H9 (cell line): ENCODE data around the gene TMOD4. TPM values are rescaled to one million over a fixed set of nuclear protein-coding genes. Genes with fewer than 3 reads are reported as not detected.

Experiments used
- DNase-seq: peaks from one replicate; pipeline ENCODE4 v3.0.0-alpha.2; 2017
- H2AFZ ChIP-seq: one replicate; pipeline ENCODE4 v1.6.1; 2013; ENCODE audit warnings: mild to moderate bottlenecking, low read length, control low read depth, moderate library complexity
- H2AK5ac ChIP-seq: 2 replicates; pipeline ENCODE4 v1.6.1; 2013; ENCODE audit warnings: low read length, control low read depth, mixed read lengths; ENCODE audit not compliant: insufficient read length
- H2BK120ac ChIP-seq: one replicate; pipeline ENCODE4 v1.6.1; 2013; ENCODE audit warnings: low read depth, mild to moderate bottlenecking, low read length, control low read depth, inconsistent platforms; ENCODE audit not compliant: poor library complexity, severe bottlenecking
- H2BK12ac ChIP-seq: 2 replicates; pipeline ENCODE4 v1.6.1; 2013; ENCODE audit warnings: low read length, control low read depth, mixed read lengths, low read depth; ENCODE audit not compliant: insufficient read length
- H2BK15ac ChIP-seq: 2 replicates; pipeline ENCODE4 v1.6.1; 2013; ENCODE audit warnings: low read depth, low read length, control low read depth
- H2BK20ac ChIP-seq: one replicate; pipeline ENCODE4 v1.6.1; 2013; ENCODE audit warnings: low read depth, mild to moderate bottlenecking, low read length, control low read depth, inconsistent platforms; ENCODE audit not compliant: poor library complexity, severe bottlenecking
- H2BK5ac ChIP-seq: 2 replicates; pipeline ENCODE4 v1.6.1; 2013; ENCODE audit warnings: low read length, control low read depth, mixed read lengths; ENCODE audit not compliant: insufficient read length
- H3K14ac ChIP-seq: 2 replicates; pipeline ENCODE4 v1.6.1; 2013; ENCODE audit warnings: low read length, control low read depth; ENCODE audit not compliant: insufficient read depth
- H3K18ac ChIP-seq: 2 replicates; pipeline ENCODE4 v1.6.1; 2013; ENCODE audit warnings: low read depth, mild to moderate bottlenecking, mixed read lengths, low read length, control low read depth; ENCODE audit not compliant: insufficient read length
- H3K23ac ChIP-seq: 2 replicates; pipeline ENCODE4 v1.6.1; 2013; ENCODE audit warnings: low read length, control low read depth, mixed read lengths, low read depth; ENCODE audit not compliant: insufficient read length
- H3K23me2 ChIP-seq: 2 replicates; pipeline ENCODE4 v1.6.1; 2013; ENCODE audit warnings: low read depth, mild to moderate bottlenecking, mixed read lengths, low read length, control low read depth; ENCODE audit not compliant: insufficient read length, poor library complexity, severe bottlenecking
- H3K27ac ChIP-seq: 2 replicates; pipeline ENCODE4 v1.5.1; 2013; ENCODE audit warnings: low read length, control low read depth, mixed read lengths, low read depth; ENCODE audit not compliant: insufficient read length
- H3K27me3 ChIP-seq: 2 replicates; pipeline ENCODE4 v1.6.1; 2013; ENCODE audit warnings: low read length, control low read depth, inconsistent platforms; ENCODE audit not compliant: insufficient read depth
- H3K4ac ChIP-seq: 2 replicates; pipeline ENCODE4 v1.6.1; 2013; ENCODE audit warnings: low read depth, mild to moderate bottlenecking, control low read depth, inconsistent platforms, low read length, moderate library complexity
- H3K4me1 ChIP-seq: 2 replicates; pipeline ENCODE4 v1.6.1; 2013; ENCODE audit warnings: low read length, control low read depth, inconsistent platforms; ENCODE audit not compliant: insufficient read depth
- H3K4me2 ChIP-seq: 2 replicates; pipeline ENCODE4 v1.6.1; 2013; ENCODE audit warnings: low read length, control low read depth, mixed read lengths; ENCODE audit not compliant: insufficient read length, insufficient read depth
- H3K56ac ChIP-seq: 2 replicates; pipeline ENCODE4 v1.6.1; 2013; ENCODE audit warnings: low read depth, mild to moderate bottlenecking, mixed read lengths, low read length, control low read depth; ENCODE audit not compliant: insufficient read length
- H3K79me1 ChIP-seq: 2 replicates; pipeline ENCODE4 v1.6.1; 2013; ENCODE audit warnings: low read depth, mild to moderate bottlenecking, moderate library complexity, low read length, control low read depth, inconsistent platforms; ENCODE audit not compliant: insufficient read depth, poor library complexity, severe bottlenecking
- H3K79me2 ChIP-seq: 2 replicates; pipeline ENCODE4 v1.6.1; 2013; ENCODE audit warnings: low read length, control low read depth, inconsistent platforms; ENCODE audit not compliant: insufficient read depth
- H3K9ac ChIP-seq: 2 replicates; pipeline ENCODE4 v1.6.1; 2013; ENCODE audit warnings: low read length, control low read depth, mixed read lengths; ENCODE audit not compliant: insufficient read length; ENCODE audit errors: extremely low read depth
- H3K9me3 ChIP-seq: one replicate; pipeline ENCODE4 v1.6.1; 2013; ENCODE audit warnings: low read depth, low read length, inconsistent platforms; ENCODE audit not compliant: control insufficient read depth
- H3T11ph ChIP-seq: one replicate; pipeline ENCODE4 v1.6.1; 2013; ENCODE audit warnings: mild to moderate bottlenecking, low read length, control low read depth, inconsistent platforms
- H4K20me1 ChIP-seq: one replicate; pipeline ENCODE4 v1.6.1; 2013; ENCODE audit not compliant: control insufficient read depth, insufficient read length, insufficient read depth
- H4K5ac ChIP-seq: 2 replicates; pipeline ENCODE4 v1.6.1; 2013; ENCODE audit warnings: low read depth, mild to moderate bottlenecking, mixed read lengths, low read length, control low read depth; ENCODE audit not compliant: insufficient read length
- H4K8ac ChIP-seq: replicated peaks from 2 replicates; pipeline ENCODE4 v1.6.1; 2013; ENCODE audit warnings: low read length, control low read depth, mixed read lengths, low read depth; ENCODE audit not compliant: insufficient read length
- H4K91ac ChIP-seq: 2 replicates; pipeline ENCODE4 v1.6.1; 2013; ENCODE audit warnings: low read depth, mild to moderate bottlenecking, moderate library complexity, mixed read lengths, low read length, control low read depth; ENCODE audit not compliant: insufficient read length
- H3K27ac Mint-ChIP-seq, 3 experiments: 2 replicates in 2 of 3; 3 replicates in 1 of 3; pipeline ENCODE4 v1.8.0; 2020 to 2021; ENCODE audit warnings: mixed read lengths in 3 of 3, mild to moderate bottlenecking in 1 of 3, moderate library complexity in 1 of 3
- H3K27me3 Mint-ChIP-seq: 2 replicates; pipeline ENCODE4 v1.8.0; 2021; ENCODE audit warnings: low read depth, mild to moderate bottlenecking, moderate library complexity, mixed read lengths
- H3K36me3 Mint-ChIP-seq, 3 experiments: 2 replicates in 2 of 3; 3 replicates in 1 of 3; pipeline ENCODE4 v1.8.0; 2020 to 2021; ENCODE audit warnings: low read depth in 3 of 3, mixed read lengths in 3 of 3; ENCODE audit not compliant: insufficient read depth in 1 of 3
- H3K4me1 Mint-ChIP-seq, 2 experiments: 2 replicates each; pipeline ENCODE4 v1.8.0; 2020; ENCODE audit warnings: mixed read lengths in 2 of 2
- H3K4me3 Mint-ChIP-seq, 2 experiments: 2 replicates in 1 of 2; 3 replicates in 1 of 2; pipeline ENCODE4 v1.8.0; 2020 to 2021; ENCODE audit warnings: mild to moderate bottlenecking in 2 of 2, mixed read lengths in 2 of 2, moderate library complexity in 1 of 2
- H3K9me3 Mint-ChIP-seq, 2 experiments: 2 replicates in 1 of 2; 3 replicates in 1 of 2; pipeline ENCODE4 v1.8.0; 2020; ENCODE audit warnings: mild to moderate bottlenecking in 2 of 2, mixed read lengths in 2 of 2, moderate library complexity in 1 of 2
- WGBS: extraction: QIAGEN DNeasy Blood & Tissue Kit; methylation state at CpG from one replicate; pipeline ENCODE4 v1.1.7; 2013; ENCODE audit warnings: missing lambda C conversion rate, low lambda C conversion rate, mixed read lengths; ENCODE audit not compliant: insufficient read length; ENCODE audit errors: extremely low coverage; 5-methylcytosine and 5-hydroxymethylcytosine counted together
- total RNA-seq: library from RNA; stranded (reverse); gene quantifications from 2 replicates; pipeline ENCODE4 v1.2.1, GENCODE V29; 2021
- TF ChIP-seq, protein P1 (sequence below): fragments of 200-600 bp; sonication (generic); conservative IDR thresholded peaks from 3 replicates; pipeline ENCODE4 v1.8.0; 2021; ENCODE audit warnings: antibody characterized with exemption, mild to moderate bottlenecking

The TMOD4 gene
- total RNA-seq, 1 experiment from 2014 or later: 0.42 TPM

DNA sequence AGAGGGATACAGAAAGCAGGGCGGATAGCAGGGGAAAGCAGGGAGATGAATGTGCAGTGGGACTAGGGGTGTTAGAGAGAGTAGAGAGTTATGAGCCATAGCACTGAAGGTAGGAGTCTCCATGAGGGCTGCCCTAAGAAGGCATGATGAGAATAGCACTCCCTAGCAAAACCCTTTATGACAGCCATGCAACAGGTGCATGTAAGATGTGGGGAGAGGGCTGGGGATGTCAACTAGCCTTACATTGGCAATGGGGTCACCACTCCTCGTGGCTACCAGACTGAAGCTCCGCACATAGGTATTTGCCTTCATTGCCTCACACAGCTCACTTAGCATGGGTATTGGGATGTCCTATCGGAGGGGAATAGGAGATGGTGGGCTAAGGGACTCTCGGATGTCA, 4.6 kb downstream of the TMOD4 start:
- peaks cover 20 to 54% (median 40%) of the 10 kb centered on the region in 3 experiments; a peak in 6 of 7 replicates for H3K36me3 Mint-ChIP-seq
- H3K4me1 ChIP-seq: no peaks in the 10 kb centered on the region

More for the DNA sequence above, 4.6 kb downstream of the TMOD4 start:
- Mint-ChIP-seq H3K4me3 (no peak overlapping the region), H3K27me3 (no peaks in the 10 kb centered on the region), H3K27ac (peak overlapping the region in 2 of 3 experiments; percentile 3 to 29; a peak in 5 of 7 replicates), H3K9me3 (no peaks in the 10 kb centered on the region), H3K4me1 (peaks cover 10 to 17% of the 10 kb centered on the region in 2 experiments)
- no peaks in the 10 kb centered on the region for H3K79me1 ChIP-seq
- H2BK12ac ChIP-seq: no peak overlapping the region
- no peak overlapping the region for H2BK20ac ChIP-seq
- no peak overlapping the region for H4K91ac ChIP-seq
- no peak overlapping the region for H3K18ac ChIP-seq
- H2BK15ac ChIP-seq: no peak overlapping the region
- H3K14ac ChIP-seq: no peak overlapping the region; the same call in 1 of the 2 replicates
- no peak overlapping the region for H3K9ac ChIP-seq
- H2BK120ac ChIP-seq: no peak overlapping the region
- no peaks in the 10 kb centered on the region for H3K9me3 ChIP-seq
- TF ChIP-seq, protein P1, sequence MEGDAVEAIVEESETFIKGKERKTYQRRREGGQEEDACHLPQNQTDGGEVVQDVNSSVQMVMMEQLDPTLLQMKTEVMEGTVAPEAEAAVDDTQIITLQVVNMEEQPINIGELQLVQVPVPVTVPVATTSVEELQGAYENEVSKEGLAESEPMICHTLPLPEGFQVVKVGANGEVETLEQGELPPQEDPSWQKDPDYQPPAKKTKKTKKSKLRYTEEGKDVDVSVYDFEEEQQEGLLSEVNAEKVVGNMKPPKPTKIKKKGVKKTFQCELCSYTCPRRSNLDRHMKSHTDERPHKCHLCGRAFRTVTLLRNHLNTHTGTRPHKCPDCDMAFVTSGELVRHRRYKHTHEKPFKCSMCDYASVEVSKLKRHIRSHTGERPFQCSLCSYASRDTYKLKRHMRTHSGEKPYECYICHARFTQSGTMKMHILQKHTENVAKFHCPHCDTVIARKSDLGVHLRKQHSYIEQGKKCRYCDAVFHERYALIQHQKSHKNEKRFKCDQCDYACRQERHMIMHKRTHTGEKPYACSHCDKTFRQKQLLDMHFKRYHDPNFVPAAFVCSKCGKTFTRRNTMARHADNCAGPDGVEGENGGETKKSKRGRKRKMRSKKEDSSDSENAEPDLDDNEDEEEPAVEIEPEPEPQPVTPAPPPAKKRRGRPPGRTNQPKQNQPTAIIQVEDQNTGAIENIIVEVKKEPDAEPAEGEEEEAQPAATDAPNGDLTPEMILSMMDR: no peak
- no peak overlapping the region for H3T11ph ChIP-seq
- no peak overlapping the region for H3K23ac ChIP-seq
- no peak overlapping the region for H2AFZ ChIP-seq
- no peak overlapping the region for H4K5ac ChIP-seq
- no peak overlapping the region for H4K8ac ChIP-seq
- H3K23me2 ChIP-seq: peaks cover 5% of the 10 kb centered on the region
- no peaks in the 10 kb centered on the region for H3K27me3 ChIP-seq
- no peak overlapping the region for H3K56ac ChIP-seq
- H3K4ac ChIP-seq: no peak overlapping the region
- no peak for DNase-seq
- no peak overlapping the region for H2AK5ac ChIP-seq
- no peak overlapping the region for H3K4me2 ChIP-seq
- whole genome bisulfite sequencing: no CpG with 5 or more reads among the region's 5 CpGs
- no peak overlapping the region for H2BK5ac ChIP-seq
- H3K79me2 ChIP-seq: no peaks in the 10 kb centered on the region
- H4K20me1 ChIP-seq: no peaks in the 10 kb centered on the region
- no peak overlapping the region for H3K27ac ChIP-seq
